A549 (cell line): ENCODE data around the gene ENHO. TPM values are rescaled to one million over a fixed set of nuclear protein-coding genes. Genes with fewer than 3 reads are reported as not detected.
A peak's percentile ranks its signal among the peaks of the same experiment; 100 is the strongest.

ENCODE experiments used
- ATAC-seq, 2 experiments: fragments of 200-7000 bp in 1 of 2; fragments of >200 bp in 1 of 2; cut with Nextera tagmentation in 1 of 2; cut with Tn5 transposase in 1 of 2; 3 replicates each; pipeline versions ENCODE4 v1.8.0 to v1.9.1; 2018 to 2020; ENCODE audit warnings: mild to moderate bottlenecking in 1 of 2, moderate library complexity in 1 of 2
- CTCF ChIA-PET: fragments of 300-600 bp; sonication (Branson Sonifier 250); formaldehyde crosslinking; extraction: SDS; loops from one replicate; lab custom pipeline; 2021; ENCODE audit warnings: antibody characterized with exemption, inconsistent platforms; lab: Yijun Ruan, JAX
- POLR2A ChIA-PET: fragments of 350-600 bp; formaldehyde crosslinking; extraction: SDS; loops from one replicate; lab custom pipeline; 2021; ENCODE audit warnings: antibody characterized with exemption, inconsistent platforms; lab: Yijun Ruan, JAX
- DNase-seq, 2 experiments: peaks; one replicate each; pipeline versions ENCODE4 v3.0.0 to v3.0.0-alpha.2; 2011 to 2016; ENCODE audit warnings: low read depth in 1 of 2, low spot score in 1 of 2
- FAIRE-seq: peaks from 2 replicates; lab custom pipeline; 2011; peaks lifted over from hg19 to GRCh38; lab: Jason Lieb, UNC
- H3K27ac ChIP-seq, 2 experiments: fragments of >200 bp; sonication (Bioruptor Twin); formaldehyde crosslinking; 3 replicates each; pipeline ENCODE4 v1.5.1; 2016 to 2017
- H3K4me1 ChIP-seq: fragments of >200 bp; sonication (Bioruptor Twin); formaldehyde crosslinking; 3 replicates; pipeline ENCODE4 v1.6.1; 2016
- H3K4me2 ChIP-seq: fragments of >200 bp; sonication (Bioruptor Twin); formaldehyde crosslinking; 3 replicates; pipeline ENCODE4 v1.6.1; 2016
- H3K4me3 ChIP-seq: fragments of >200 bp; sonication (Bioruptor Twin); formaldehyde crosslinking; 3 replicates; pipeline ENCODE4 v1.5.1; 2016
- H3K9me3 ChIP-seq: fragments of >200 bp; sonication (Bioruptor Twin); formaldehyde crosslinking; 3 replicates; pipeline ENCODE4 v1.6.1; 2016
- BCL3 ChIP-seq: fragments of >200 bp; sonication (Bioruptor Twin); formaldehyde crosslinking; IDR thresholded peaks from 3 replicates; pipeline ENCODE4 v1.6.1; 2016
- BHLHE40 ChIP-seq: IDR thresholded peaks from 2 replicates; pipeline ENCODE4 v1.6.1; 2012; ENCODE audit warnings: low read depth, low read length, inconsistent platforms
- EHF ChIP-seq: fragments of 250-450 bp; sonication (Bioruptor Pico); IDR thresholded peaks from 2 replicates; pipeline ENCODE4 v1.5.0; 2020; ENCODE audit warnings: mild to moderate bottlenecking
- EP300 ChIP-seq, 2 experiments: fragments of >200 bp; sonication (Bioruptor Twin); formaldehyde crosslinking; IDR thresholded peaks; 2 replicates in 1 of 2; 3 replicates in 1 of 2; pipeline ENCODE4 v1.6.1; 2016 to 2017
- ESRRA ChIP-seq: fragments of 150-350 bp; IDR thresholded peaks from 2 replicates; pipeline ENCODE4 v1.6.1; 2014; ENCODE audit warnings: mild to moderate bottlenecking, low read length, borderline replicate concordance
- FOSL2 ChIP-seq, 2 experiments: fragments of 450-650 bp in 1 of 2; fragments of >200 bp in 1 of 2; sonication (Bioruptor Twin) in 1 of 2; formaldehyde crosslinking; IDR thresholded peaks; 2 replicates each; pipeline versions ENCODE4 v1.5.0 to v1.6.1; 2016 to 2020; ENCODE audit warnings: mild to moderate bottlenecking in 1 of 2, moderate library complexity in 1 of 2
- GATA3 ChIP-seq: IDR thresholded peaks from 2 replicates; pipeline ENCODE4 v1.6.1; 2012; ENCODE audit warnings: borderline replicate concordance
- HEYL ChIP-seq: fragments of 250-450 bp; sonication (Bioruptor Pico); IDR thresholded peaks from 2 replicates; pipeline ENCODE4 v1.8.0; 2021; ENCODE audit warnings: mild to moderate bottlenecking, moderate library complexity
- HMGXB4 ChIP-seq: fragments of 250-450 bp; sonication (Bioruptor Pico); IDR thresholded peaks from 2 replicates; pipeline ENCODE4 v1.5.0; 2021; ENCODE audit warnings: mild to moderate bottlenecking, moderate library complexity, borderline replicate concordance
- HOXB13 ChIP-seq: fragments of 250-450 bp; sonication (Bioruptor Pico); IDR thresholded peaks from 2 replicates; pipeline ENCODE4 v1.5.0; 2020; ENCODE audit warnings: low read depth, mild to moderate bottlenecking, moderate library complexity
- KDM1A ChIP-seq: fragments of 200-600 bp; sonication (generic); IDR thresholded peaks from 2 replicates; pipeline ENCODE4 v1.6.1; 2016; ENCODE audit warnings: low read depth, mild to moderate bottlenecking
- KDM5A ChIP-seq: fragments of 200-600 bp; sonication (generic); IDR thresholded peaks from 2 replicates; pipeline ENCODE4 v1.6.1; 2016; ENCODE audit warnings: antibody characterized with exemption, mild to moderate bottlenecking
- NFE2L2 ChIP-seq: fragments of 150-350 bp; conservative IDR thresholded peaks from 2 replicates; pipeline ENCODE4 v1.6.1; 2014; ENCODE audit warnings: low read length
- POLR2A ChIP-seq: IDR thresholded peaks from 2 replicates; pipeline ENCODE4 v1.6.1; 2012; ENCODE audit warnings: mild to moderate bottlenecking, low read length
- POLR2AphosphoS2 ChIP-seq: conservative IDR thresholded peaks from 2 replicates; pipeline ENCODE4 v1.6.1; 2012; ENCODE audit warnings: low read length, improper control_type of control experiment, inconsistent platforms
- RAD21 ChIP-seq, 2 experiments: fragments of >200 bp in 1 of 2; sonication (Bioruptor Twin) in 1 of 2; formaldehyde crosslinking in 1 of 2; IDR thresholded peaks in 1 of 2; conservative IDR thresholded peaks in 1 of 2; 2 replicates in 1 of 2; 3 replicates in 1 of 2; pipeline ENCODE4 v1.6.1; 2012 to 2018; ENCODE audit warnings: inconsistent platforms in 1 of 2
- RNF2 ChIP-seq: fragments of 200-600 bp; sonication (generic); IDR thresholded peaks from 2 replicates; pipeline ENCODE4 v1.6.1; 2016; ENCODE audit warnings: low read depth, mild to moderate bottlenecking, antibody characterized with exemption, moderate library complexity, borderline replicate concordance
- SMC3 ChIP-seq: fragments of >200 bp; sonication (Bioruptor Twin); formaldehyde crosslinking; IDR thresholded peaks from 3 replicates; pipeline ENCODE4 v1.6.1; 2018; ENCODE audit warnings: inconsistent platforms
- TP53 ChIP-seq: fragments of 250-450 bp; sonication (Bioruptor Pico); IDR thresholded peaks from 2 replicates; pipeline ENCODE4 v1.5.0; 2021; ENCODE audit warnings: mild to moderate bottlenecking, moderate library complexity
- ZFP36 ChIP-seq: fragments of 450-650 bp; IDR thresholded peaks from 2 replicates; pipeline ENCODE4 v1.6.1; 2014; ENCODE audit warnings: borderline replicate concordance; ENCODE audit not compliant: partially characterized antibody
- ZNF302 ChIP-seq: fragments of 250-450 bp; sonication (Bioruptor Pico); IDR thresholded peaks from 2 replicates; pipeline ENCODE4 v1.9.0; 2021; ENCODE audit warnings: inconsistent platforms, mild to moderate bottlenecking, moderate library complexity
- ZSCAN20 ChIP-seq: fragments of 250-450 bp; sonication (Bioruptor Pico); IDR thresholded peaks from 2 replicates; pipeline ENCODE4 v1.8.0; 2022; ENCODE audit warnings: mild to moderate bottlenecking, moderate library complexity
- WGBS: methylation state at CpG from one replicate; pipeline ENCODE4 v1.1.6; 2017; ENCODE audit errors: missing lambda C conversion rate; 5-methylcytosine and 5-hydroxymethylcytosine counted together
- polyA plus RNA-seq, 4 experiments: library from polyadenylated mRNA; depleted of rRNA in 3 of 4; stranded (reverse); fragments of >200 nt; fragmentation: RNase III in 1 of 4; extraction: RNeasy Plus Mini Kit Qiagen cat#74134 plus additional on column Dnase treatment in 1 of 4; gene quantifications; 2 replicates in 3 of 4; 3 replicates in 1 of 4; pipeline ENCODE4 v1.2.3, GENCODE V29; 2011 to 2017

ENHO gene
- polyA plus RNA-seq, 2 of the 4 experiments (the other 2 are of a cell fraction) = 0.28 to 1.7 TPM

- TF ChIP-seq RAD21 (conservative IDR thresholded peaks at IDR 0.05 in 1 of 2, IDR thresholded peaks at IDR 0.05 in 1 of 2) (no peak), HMGXB4 (CRISPR knock-in tag) (no peak), EHF (no peak), POLR2AphosphoS2 (no peak), ZNF302 (CRISPR knock-in tag) (no peak)
These were observed 2.7 kb downstream of the ENHO start (continued) for GRCh38 chr9:34520096-34520495.

- FAIRE-seq = no peak
- 25% methylated on average over 2 of the region's 2 CpGs for WGBS
- DNase-seq = no peak
- no peak for TF ChIP-seq HEYL
- TF ChIP-seq KDM5A = no peak
- peak in 1 of 2 experiments; percentile 23; a peak in 1 of 5 replicates for TF ChIP-seq RAD21 (conservative IDR thresholded peaks at IDR 0.05 in 1 of 2, IDR thresholded peaks at IDR 0.05 in 1 of 2)
- TF ChIP-seq HMGXB4 (CRISPR knock-in tag) = no peak
- TF ChIP-seq KDM1A = no peak
- TF ChIP-seq SMC3 = 0 out of 3 replicates have a peak, but pooled peaks have one; percentile 6
- TF ChIP-seq HOXB13 (CRISPR knock-in tag) = no peak
- TF ChIP-seq TP53 (CRISPR knock-in tag) = no peak
- no peak for TF ChIP-seq EHF
- Histone ChIP-seq H3K9me3 (no peaks in the 10 kb centered on the region), H3K4me3 (no peak overlapping the region), H3K27ac (no peak overlapping the region), H3K4me2 (no peak overlapping the region), H3K4me1 (peaks cover 8% of the 10 kb centered on the region; the same call in 2 of the 3 replicates)
- ChIA-PET POLR2A (no interaction called here), CTCF (interaction anchor here (1.0 to 13.5 kb wide), 9 partner anchors 17 to 116 kb away, joined by 3 to 114 read pairs (median 6); no protein-coding TSS in a partner anchor)
- ATAC-seq = no peak
These were observed 3.3 kb downstream of the ENHO start for GRCh38 chr9:34519321-34520020.

- TF ChIP-seq ZSCAN20 (no peak), ZFP36 (no peak), NFE2L2 (no peak), BHLHE40 (no peak), GATA3 (no peak), RNF2 (no peak), POLR2A (no peak), POLR2AphosphoS2 (no peak), FOSL2 (IDR thresholded peaks at IDR 0.05) (no peak), FOSL2 (CRISPR knock-in tag; IDR thresholded peaks at IDR 0.05) (no peak), EHF (no peak), BCL3 (no peak), EP300 (IDR thresholded peaks at IDR 0.05) (no peak), ESRRA (no peak), KDM5A (no peak)
- H3K4me2 ChIP-seq = no peak overlapping the region
- WGBS = 38% methylated on average over 2 of the region's 2 CpGs
- no peak for FAIRE-seq
- DNase-seq = no peak
- no peaks in the 10 kb centered on the region for H3K9me3 ChIP-seq
- H3K27ac ChIP-seq = no peak overlapping the region
- no peak overlapping the region for H3K4me3 ChIP-seq
- CTCF ChIA-PET = interaction anchor here (1.0 to 13.5 kb wide), 9 partner anchors 17 to 117 kb away, joined by 3 to 114 read pairs (median 6); no protein-coding TSS in a partner anchor
- POLR2A ChIA-PET = no interaction called here
- peaks cover 8% of the 10 kb centered on the region; the same call in 2 of the 3 replicates for H3K4me1 ChIP-seq
- no peak for ATAC-seq
These were observed 3.9 kb downstream of the ENHO start for GRCh38 chr9:34518896-34519295.
